Body of pancreas (tissue), 4 donors: ENCODE results near the gene PLCB1. TPM values are rescaled to one million over a fixed set of nuclear protein-coding genes. Genes with fewer than 3 reads are reported as not detected.

Experiments used
- ATAC-seq: fragments of 150-250 bp; one replicate; pipeline ENCODE4 v1.9.1; 2016
- DNase-seq, 4 donors: peaks; one replicate each; pipeline ENCODE4 v3.0.0-alpha.2; 2019
- H3K27ac ChIP-seq, 4 donors: fragments of 200-600 bp; sonication (generic); 1 replicate in 3 of 4; 2 replicates in 1 of 4; pipeline versions ENCODE4 v1.5.1 to v1.6.1; 2016 to 2019; ENCODE audit warnings: mild to moderate bottlenecking in 1 of 4, mixed read lengths in 1 of 4, moderate library complexity in 1 of 4
- H3K27me3 ChIP-seq, 2 donors: fragments of 200-600 bp; sonication (generic); one replicate each; pipeline ENCODE4 v1.6.0; 2016; ENCODE audit warnings: mild to moderate bottlenecking in 1 of 2
- H3K36me3 ChIP-seq, 2 donors: fragments of 200-600 bp; sonication (generic); replicated peaks in 1 of 2; 2 replicates each; pipeline ENCODE4 v1.5.1; 2016; ENCODE audit warnings: low read depth in 2 of 2; ENCODE audit not compliant: insufficient read depth in 1 of 2
- H3K4me1 ChIP-seq: fragments of 200-600 bp; sonication (generic); one replicate; pipeline ENCODE4 v1.6.0; 2016
- H3K4me3 ChIP-seq, 2 donors: fragments of 200-600 bp; sonication (generic); 1 replicate in 1 of 2; 2 replicates in 1 of 2; pipeline ENCODE4 v1.5.1; 2016 to 2019
- H3K9me3 ChIP-seq, 3 donors: fragments of 200-600 bp; sonication (generic); 1 replicate in 2 of 3; 2 replicates in 1 of 3; pipeline ENCODE4 v1.5.1; 2016
- POLR2A ChIP-seq, 3 donors: fragments of 450-650 bp; IDR thresholded peaks; one replicate each; pipeline ENCODE4 v1.6.1; 2016; ENCODE audit warnings: antibody characterized with exemption in 3 of 3, mild to moderate bottlenecking in 2 of 3
- WGBS, 2 donors: methylation state at CpG; one replicate each; pipeline ENCODE4 v1.1.5; 2017; 5-methylcytosine and 5-hydroxymethylcytosine counted together
- intact Hi-C: fragments of 100-400 bp; cut with DNase I; formaldehyde crosslinking; loops from one replicate; pipeline ENCODE4 v1.15.1; 2023
- total RNA-seq, 2 donors: library from RNA; depleted of rRNA; stranded (reverse); fragments of >200 nt; gene quantifications; one replicate each; pipeline ENCODE4 v1.1.0, GENCODE V29; 2016
- TF ChIP-seq, protein P1 (sequence below), 7 experiments: fragments of 450-650 bp in 4 of 7; fragments of 200-600 bp in 3 of 7; sonication (generic) in 3 of 7; IDR thresholded peaks; one replicate each; pipeline ENCODE4 v1.5.1; 2016 to 2019; ENCODE audit warnings: antibody characterized with exemption in 7 of 7

Gene PLCB1
- total RNA-seq, 2 donors from 2014 or later, result 32.9 to 46.1 TPM

DNA sequence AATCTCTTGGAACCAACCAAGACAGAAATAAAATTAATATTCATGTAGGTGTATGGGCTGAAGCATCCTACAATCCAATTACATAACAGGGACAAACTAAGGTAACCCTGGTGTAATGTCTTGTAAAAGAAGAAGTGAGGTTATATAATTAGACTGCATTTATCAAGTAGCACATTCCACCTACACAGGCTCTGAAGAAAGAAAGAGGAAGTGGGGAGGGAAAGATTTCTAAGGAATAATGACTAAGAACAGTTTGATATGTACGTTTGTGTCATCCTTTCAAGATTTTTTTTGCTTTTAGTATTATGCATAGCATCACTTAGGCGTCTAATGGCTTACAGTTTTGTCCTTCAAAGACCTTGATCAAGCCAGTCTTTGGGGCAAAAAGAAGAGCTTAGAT is 139.7 kb downstream of the PLCB1 start:
- Histone ChIP-seq H3K36me3 (no peaks in the 10 kb centered on the region), H3K4me1 (peaks cover 15% of the 10 kb centered on the region), H3K9me3 (no peaks in the 10 kb centered on the region), H3K4me3 (no peak overlapping the region), H3K27me3 (no peaks in the 10 kb centered on the region), H3K27ac (no peak overlapping the region)
- ATAC-seq, result no peak
- 70 to 86% methylated on average over 2 of the region's 2 CpGs for WGBS, 2 donors
- DNase-seq, result no peak
- intact Hi-C loops, result no loop called here
- no peak for TF ChIP-seq POLR2A (IDR thresholded peaks at IDR 0.05)
- TF ChIP-seq, protein P1, sequence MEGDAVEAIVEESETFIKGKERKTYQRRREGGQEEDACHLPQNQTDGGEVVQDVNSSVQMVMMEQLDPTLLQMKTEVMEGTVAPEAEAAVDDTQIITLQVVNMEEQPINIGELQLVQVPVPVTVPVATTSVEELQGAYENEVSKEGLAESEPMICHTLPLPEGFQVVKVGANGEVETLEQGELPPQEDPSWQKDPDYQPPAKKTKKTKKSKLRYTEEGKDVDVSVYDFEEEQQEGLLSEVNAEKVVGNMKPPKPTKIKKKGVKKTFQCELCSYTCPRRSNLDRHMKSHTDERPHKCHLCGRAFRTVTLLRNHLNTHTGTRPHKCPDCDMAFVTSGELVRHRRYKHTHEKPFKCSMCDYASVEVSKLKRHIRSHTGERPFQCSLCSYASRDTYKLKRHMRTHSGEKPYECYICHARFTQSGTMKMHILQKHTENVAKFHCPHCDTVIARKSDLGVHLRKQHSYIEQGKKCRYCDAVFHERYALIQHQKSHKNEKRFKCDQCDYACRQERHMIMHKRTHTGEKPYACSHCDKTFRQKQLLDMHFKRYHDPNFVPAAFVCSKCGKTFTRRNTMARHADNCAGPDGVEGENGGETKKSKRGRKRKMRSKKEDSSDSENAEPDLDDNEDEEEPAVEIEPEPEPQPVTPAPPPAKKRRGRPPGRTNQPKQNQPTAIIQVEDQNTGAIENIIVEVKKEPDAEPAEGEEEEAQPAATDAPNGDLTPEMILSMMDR (IDR thresholded peaks at IDR 0.05), result no peak

DNA sequence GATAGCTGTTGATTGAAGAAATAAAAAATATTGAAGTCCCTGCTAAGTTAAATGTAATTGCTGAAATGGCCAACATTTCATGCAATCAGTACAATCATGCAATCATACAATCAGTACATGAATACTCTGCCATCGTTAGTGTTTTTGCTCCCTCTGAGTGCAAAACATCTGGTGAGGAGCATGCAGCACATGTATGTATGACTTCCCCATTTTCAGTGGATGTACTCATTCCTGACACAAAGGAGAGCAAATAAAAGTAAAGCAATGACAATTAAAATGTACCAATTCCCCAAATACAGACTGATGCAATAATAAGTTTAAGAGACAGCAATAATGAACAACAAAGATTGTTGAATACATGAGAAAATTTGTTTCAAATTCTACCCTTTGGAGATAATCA is 140.7 kb downstream of the PLCB1 start:
- 56 to 76% methylated on average over 1 of the region's 1 CpG for WGBS, 2 donors
- H3K27me3 ChIP-seq, result no peaks in the 10 kb centered on the region
- H3K4me1 ChIP-seq, result peaks cover 15% of the 10 kb centered on the region
- no peaks in the 10 kb centered on the region for H3K36me3 ChIP-seq
- no peaks in the 10 kb centered on the region for H3K9me3 ChIP-seq
- no peak for ATAC-seq
- no peak overlapping the region for H3K4me3 ChIP-seq
- H3K27ac ChIP-seq, result no peak overlapping the region
- DNase-seq, result no peak
- intact Hi-C loops, result no loop called here
- no peak for TF ChIP-seq POLR2A (IDR thresholded peaks at IDR 0.05)
- TF ChIP-seq, protein P1 (IDR thresholded peaks at IDR 0.05), result no peak

DNA sequence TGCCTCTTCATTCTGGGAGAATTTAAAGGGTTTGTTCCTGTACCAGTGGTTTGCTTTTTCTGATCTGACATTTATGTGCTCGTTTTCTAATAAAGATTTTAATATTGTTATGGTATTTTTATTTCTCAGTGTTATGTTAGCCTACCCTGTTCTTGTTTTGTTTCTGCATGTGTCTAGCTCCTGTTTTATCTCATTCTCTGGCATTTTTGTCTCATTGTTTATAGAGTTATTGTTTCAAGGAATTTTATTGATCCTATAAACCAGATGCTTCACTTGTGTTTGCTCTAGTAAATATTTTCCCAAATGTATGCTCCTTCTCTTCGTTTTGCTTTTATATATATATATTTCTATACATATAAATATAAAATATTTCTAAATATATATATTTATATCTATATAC is 152.8 kb downstream of the PLCB1 start:
- 33 to 47% methylated on average over 2 of the region's 2 CpGs for WGBS, 2 donors
- no peaks in the 10 kb centered on the region for H3K9me3 ChIP-seq
- peaks cover 4% of the 10 kb centered on the region for H3K4me1 ChIP-seq
- DNase-seq (no peak), ATAC-seq (no peak)
- TF ChIP-seq, protein P1 (IDR thresholded peaks at IDR 0.05), result no peak
- TF ChIP-seq POLR2A (IDR thresholded peaks at IDR 0.05), result no peak
- H3K27me3 ChIP-seq, result no peaks in the 10 kb centered on the region
- H3K27ac ChIP-seq, result no peak overlapping the region
- no peak overlapping the region for H3K4me3 ChIP-seq
- intact Hi-C loops, result no loop called here
- H3K36me3 ChIP-seq, result no peaks in the 10 kb centered on the region

DNA sequence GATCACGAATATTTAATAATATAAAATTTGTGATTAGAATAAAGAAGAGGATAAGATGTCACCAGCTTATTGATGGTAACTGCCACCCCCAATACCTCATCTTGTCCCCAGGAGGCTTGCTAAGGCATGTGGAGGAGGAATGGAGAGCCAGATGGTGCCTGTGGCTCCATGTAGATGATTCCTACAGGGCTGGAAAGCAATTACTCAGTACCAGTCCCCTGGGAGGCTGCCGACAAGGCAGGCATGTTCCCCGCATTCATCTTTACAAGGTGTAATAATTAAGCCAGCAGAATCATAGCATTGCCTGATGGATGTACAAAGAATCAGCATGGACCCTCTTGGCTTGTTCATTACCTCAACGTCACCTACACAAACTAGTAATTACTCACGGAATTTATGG is 155.3 kb downstream of the PLCB1 start:
- no peak for ATAC-seq
- Histone ChIP-seq H3K27me3 (no peaks in the 10 kb centered on the region), H3K36me3 (no peaks in the 10 kb centered on the region), H3K4me1 (peaks cover 14% of the 10 kb centered on the region), H3K9me3 (no peaks in the 10 kb centered on the region), H3K27ac (no peak overlapping the region), H3K4me3 (no peak overlapping the region)
- intact Hi-C loops, result no loop called here
- WGBS, 2 donors, result 73 to 80% methylated on average over 5 of the region's 5 CpGs
- no peak for TF ChIP-seq POLR2A (IDR thresholded peaks at IDR 0.05)
- TF ChIP-seq, protein P1 (IDR thresholded peaks at IDR 0.05), result no peak
- DNase-seq, result no peak

DNA sequence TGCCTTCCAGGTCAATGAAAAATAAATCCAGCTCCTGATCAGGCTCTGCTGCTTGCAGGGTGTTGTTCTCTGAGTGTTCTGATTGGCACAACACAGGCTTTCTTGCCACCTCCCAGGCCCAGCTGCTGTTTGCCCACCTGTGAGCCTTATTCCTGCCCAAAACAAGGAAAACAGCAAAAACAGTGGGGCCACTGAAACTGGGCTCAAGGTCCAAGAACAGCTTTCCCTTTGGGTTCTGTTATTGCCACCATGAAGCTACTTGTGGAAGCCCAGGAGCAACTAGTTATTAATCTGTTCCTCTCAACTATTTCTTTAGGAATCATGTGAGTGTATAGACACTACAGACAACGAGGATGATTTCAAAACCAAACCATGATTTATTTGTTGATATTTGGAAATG is 159.1 kb downstream of the PLCB1 start:
- Histone ChIP-seq H3K9me3 (no peaks in the 10 kb centered on the region), H3K4me1 (peaks cover 10% of the 10 kb centered on the region), H3K27ac (no peak overlapping the region), H3K4me3 (no peak overlapping the region), H3K36me3 (no peaks in the 10 kb centered on the region), H3K27me3 (no peaks in the 10 kb centered on the region)
- WGBS, 2 donors, result 69 to 72% methylated on average over 1 of the region's 1 CpG
- TF ChIP-seq, protein P1 (IDR thresholded peaks at IDR 0.05), result no peak
- no peak for TF ChIP-seq POLR2A (IDR thresholded peaks at IDR 0.05)
- intact Hi-C loops, result no loop called here
- DNase-seq, result no peak
- ATAC-seq, result no peak
